ENCODE measurements around the gene FAU. TPM values are rescaled to one million over a fixed set of nuclear protein-coding genes. Genes with fewer than 3 reads are reported as not detected.

FAU gene
- total RNA-seq, 1 donor from 2014 or later = 1,020 TPM

Other genes starting within 250 kb of the FAU start
- 88.0 and 96.9 TPM in 2 replicates for gene EHD1, start 243.5 kb downstream of the FAU start, total RNA-seq
- 24.6 and 24.9 TPM in 2 replicates for gene ATG2A, start 204.9 kb downstream of the FAU start, total RNA-seq
- gene PPP2R5B, start 197.4 kb downstream of the FAU start, total RNA-seq = 7.3 and 14.0 TPM in 2 replicates
- not detected in 2 replicates for gene GPHA2, start 186.2 kb downstream of the FAU start, total RNA-seq
- not detected in 2 replicates for gene MAJIN, start 150.0 kb downstream of the FAU start, total RNA-seq
- gene BATF2, start 125.2 kb downstream of the FAU start, total RNA-seq = not detected in 2 replicates
- gene ARL2, start 108.0 kb downstream of the FAU start, total RNA-seq = 67.3 and 71.2 TPM in 2 replicates
- gene SNX15, start 94.7 kb downstream of the FAU start, total RNA-seq = 19.9 and 30.9 TPM in 2 replicates
- gene SAC3D1, start 80.9 kb downstream of the FAU start, total RNA-seq = 17.4 and 17.7 TPM in 2 replicates
- 11.5 and 12.7 TPM in 2 replicates for gene NAALADL1, start 63.6 kb downstream of the FAU start, total RNA-seq
- 91.8 and 92.5 TPM in 2 replicates for gene CDCA5, start 38.1 kb downstream of the FAU start, total RNA-seq
- gene ZFPL1, start 37.9 kb downstream of the FAU start, total RNA-seq = 31.9 and 34.5 TPM in 2 replicates
- 137 and 139 TPM in 2 replicates for gene VPS51, start 25.9 kb downstream of the FAU start, total RNA-seq
- gene TM7SF2, start 10.3 kb downstream of the FAU start, total RNA-seq = 32.2 and 32.8 TPM in 2 replicates
- 20.8 and 22.1 TPM in 2 replicates for gene ZNHIT2, start 4.4 kb downstream of the FAU start, total RNA-seq
- 76.0 and 76.4 TPM in 2 replicates for gene MRPL49, start 187 bp upstream of the FAU start, total RNA-seq
- gene SYVN1, start 12.4 kb upstream of the FAU start, total RNA-seq = 42.3 and 45.8 TPM in 2 replicates
- not detected in 2 replicates for gene SPDYC, start 48.1 kb upstream of the FAU start, total RNA-seq
- 85.9 and 93.5 TPM in 2 replicates for gene CAPN1, start 59.8 kb upstream of the FAU start, total RNA-seq
- 78.2 and 78.9 TPM in 2 replicates for gene POLA2, start 139.8 kb upstream of the FAU start, total RNA-seq
- gene CDC42EP2, start 192.7 kb upstream of the FAU start, total RNA-seq = 1.6 and 2.7 TPM in 2 replicates
- gene DPF2, start 211.7 kb upstream of the FAU start, total RNA-seq = 84.5 and 93.1 TPM in 2 replicates
- gene TIGD3, start 232.6 kb upstream of the FAU start, total RNA-seq = 1.1 TPM in 2 replicates

Data from activated T-helper 1 cell treated with anti-CD3 and anti-CD28 coated beads, Interleukin-12 subunit alpha, Interleukin-12 subunit beta, Interleukin-2, Interleukin-4 antibody, amounts not matched to agents 30 ng/mL and 10 ng/mL and 1 ng/mL, durations not matched to agents 14 hours and 24 hours and 36 hours (primary cell).